GM12864 (cell line): ENCODE measurements around the gene EHMT1.

Source experiments
- DNase-seq: peaks from one replicate; pipeline ENCODE4 v3.0.0-alpha.2; 2011; ENCODE audit warnings: low read depth
- H3K4me3 ChIP-seq: 2 replicates; pipeline ENCODE4 v1.5.1; 2011; ENCODE audit warnings: mild to moderate bottlenecking, low read depth, low read length, control low read depth
- TF ChIP-seq, protein P1 (sequence below): IDR thresholded peaks from 2 replicates; pipeline ENCODE4 v1.5.1; 2011; ENCODE audit warnings: low read depth, mild to moderate bottlenecking, moderate library complexity, low read length, control low read depth, inconsistent platforms; ENCODE audit errors: missing control alignments

EHMT1 gene

DNA sequence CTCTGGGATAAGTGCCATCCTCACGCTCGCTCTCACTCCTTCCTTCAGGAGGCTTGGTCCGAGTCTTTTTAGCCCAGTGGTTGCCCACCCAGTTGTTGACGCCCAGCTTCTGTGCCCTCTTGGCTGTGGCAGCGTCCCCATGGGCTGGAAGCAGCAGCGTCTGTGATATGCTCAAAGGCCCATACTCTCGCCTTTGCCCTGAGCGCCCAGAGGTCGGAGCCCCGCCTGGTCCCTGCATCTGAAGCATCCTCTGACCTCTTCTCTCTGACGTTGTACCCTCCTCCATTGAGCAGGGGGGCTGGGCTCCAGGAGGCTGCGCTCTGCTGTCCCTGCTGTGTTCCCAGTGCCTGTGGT, 180.8 kb downstream of the EHMT1 start:
- TF ChIP-seq, protein P1, sequence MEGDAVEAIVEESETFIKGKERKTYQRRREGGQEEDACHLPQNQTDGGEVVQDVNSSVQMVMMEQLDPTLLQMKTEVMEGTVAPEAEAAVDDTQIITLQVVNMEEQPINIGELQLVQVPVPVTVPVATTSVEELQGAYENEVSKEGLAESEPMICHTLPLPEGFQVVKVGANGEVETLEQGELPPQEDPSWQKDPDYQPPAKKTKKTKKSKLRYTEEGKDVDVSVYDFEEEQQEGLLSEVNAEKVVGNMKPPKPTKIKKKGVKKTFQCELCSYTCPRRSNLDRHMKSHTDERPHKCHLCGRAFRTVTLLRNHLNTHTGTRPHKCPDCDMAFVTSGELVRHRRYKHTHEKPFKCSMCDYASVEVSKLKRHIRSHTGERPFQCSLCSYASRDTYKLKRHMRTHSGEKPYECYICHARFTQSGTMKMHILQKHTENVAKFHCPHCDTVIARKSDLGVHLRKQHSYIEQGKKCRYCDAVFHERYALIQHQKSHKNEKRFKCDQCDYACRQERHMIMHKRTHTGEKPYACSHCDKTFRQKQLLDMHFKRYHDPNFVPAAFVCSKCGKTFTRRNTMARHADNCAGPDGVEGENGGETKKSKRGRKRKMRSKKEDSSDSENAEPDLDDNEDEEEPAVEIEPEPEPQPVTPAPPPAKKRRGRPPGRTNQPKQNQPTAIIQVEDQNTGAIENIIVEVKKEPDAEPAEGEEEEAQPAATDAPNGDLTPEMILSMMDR = no peak
- no peak overlapping the region for H3K4me3 ChIP-seq
- no peak for DNase-seq

DNA sequence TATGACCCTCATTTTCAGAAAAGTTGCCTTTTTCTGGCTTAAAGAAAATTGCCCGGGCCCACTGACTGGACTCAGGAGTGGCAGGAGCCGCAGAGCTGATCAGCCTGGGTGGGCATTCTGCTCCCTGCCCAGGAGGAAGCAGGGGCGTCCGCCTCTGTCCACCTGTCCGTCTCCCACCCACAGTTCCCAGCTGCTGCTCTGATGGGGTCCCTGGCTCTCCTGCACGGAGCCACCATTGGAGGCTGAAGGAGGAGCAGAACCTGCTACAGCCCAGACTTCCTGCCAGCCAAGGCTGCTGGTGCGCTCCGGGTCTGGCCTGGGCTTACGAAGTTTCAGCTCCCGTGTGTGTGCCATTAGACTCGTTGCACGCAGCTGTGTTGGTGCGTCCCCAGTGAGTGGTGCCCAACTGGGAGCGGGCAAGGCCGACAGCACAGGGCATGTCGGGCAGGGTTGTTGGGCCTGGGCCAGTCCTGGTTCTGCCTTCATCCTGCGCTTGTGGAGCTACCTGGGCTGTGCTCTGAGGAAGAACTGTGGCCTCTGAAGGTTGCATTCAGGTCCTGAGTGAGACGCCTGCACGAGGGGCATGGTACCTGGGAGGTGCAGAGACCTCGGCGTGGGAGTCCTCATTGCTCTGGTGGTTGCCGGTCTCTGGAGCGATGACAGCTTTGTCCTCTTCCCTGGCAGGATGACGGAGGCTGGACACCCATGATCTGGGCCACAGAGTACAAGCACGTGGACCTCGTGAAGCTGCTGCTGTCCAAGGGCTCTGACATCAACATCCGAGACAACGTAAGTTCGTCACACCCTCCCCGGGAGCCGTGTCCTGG, 181.6 kb downstream of the EHMT1 start:
- DNase-seq = no peak
- H3K4me3 ChIP-seq = no peak overlapping the region
- TF ChIP-seq, protein P1 = no peak

DNA sequence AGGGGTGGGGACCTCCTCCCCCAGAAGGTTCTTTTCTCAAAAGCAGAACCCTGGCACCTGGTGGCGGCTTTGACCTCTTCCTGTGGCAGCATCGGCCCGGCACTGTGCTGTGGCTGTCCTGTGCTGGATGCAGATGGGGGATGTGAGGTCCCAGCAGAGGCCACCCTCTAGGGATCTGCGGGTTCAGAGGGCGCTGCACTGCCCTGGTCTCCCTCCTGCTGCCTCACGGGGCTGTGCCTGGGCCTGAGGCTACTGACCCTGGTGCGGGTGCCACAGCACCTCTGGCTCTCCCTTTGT, 182.2 kb downstream of the EHMT1 start:
- TF ChIP-seq, protein P1 = no peak
- no peak for DNase-seq
- no peak overlapping the region for H3K4me3 ChIP-seq

DNA sequence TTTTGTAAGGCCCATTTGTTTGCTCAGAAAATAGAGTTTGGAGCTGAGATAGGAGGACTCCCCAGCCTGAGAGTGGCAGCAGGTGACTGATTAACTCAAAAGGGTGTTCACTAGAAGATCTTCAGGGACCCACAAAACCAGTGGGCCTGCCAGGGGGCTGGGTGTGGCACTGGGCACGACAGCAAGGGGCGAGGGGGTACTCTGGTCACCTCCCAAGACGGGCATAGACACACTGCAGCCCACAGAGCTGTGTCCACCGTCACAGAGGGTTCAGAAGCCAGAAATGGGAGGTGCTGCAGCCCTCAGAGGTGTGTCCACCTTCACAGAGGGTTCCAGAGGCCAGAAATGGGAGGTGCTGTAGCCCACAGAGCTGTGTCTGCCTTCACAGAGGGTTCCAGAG, 183.2 kb downstream of the EHMT1 start:
- DNase-seq = no peak
- TF ChIP-seq, protein P1 = no peak
- no peak overlapping the region for H3K4me3 ChIP-seq

DNA sequence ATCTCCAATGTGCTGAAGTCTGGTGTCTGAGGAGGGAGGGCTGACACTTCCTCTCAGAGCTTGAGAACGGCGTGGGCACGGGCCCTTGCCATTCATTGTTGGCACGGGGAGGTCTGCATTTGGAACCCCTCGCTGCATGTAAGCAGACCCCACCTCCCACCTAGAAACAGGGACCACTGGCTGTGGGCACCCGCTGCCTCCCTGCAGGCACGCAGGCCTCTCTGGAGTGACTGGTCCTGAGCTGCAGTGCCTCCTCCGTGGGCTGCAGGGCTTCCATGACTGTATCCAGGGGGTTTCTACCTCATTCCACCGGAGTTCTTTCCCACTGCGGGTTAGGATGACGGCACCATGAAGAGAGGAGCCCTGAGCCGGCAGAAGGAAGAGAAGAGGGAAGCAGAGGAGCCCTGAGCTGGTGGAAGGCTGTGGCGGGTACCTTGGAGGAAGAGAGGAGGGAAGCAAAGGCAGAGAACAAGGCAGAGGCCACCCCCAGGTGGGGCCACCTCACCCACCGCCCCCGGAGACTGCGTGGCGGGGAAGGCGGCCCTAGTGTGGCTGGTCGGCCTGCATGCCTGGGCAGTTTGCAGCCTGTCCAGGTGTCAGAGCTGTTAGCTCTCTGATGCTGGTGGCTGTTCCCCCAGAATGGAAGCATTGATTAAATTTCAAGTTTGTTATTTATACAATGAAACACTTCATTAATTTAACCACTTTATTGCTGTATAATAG, 183.9 kb downstream of the EHMT1 start:
- H3K4me3 ChIP-seq = no peak overlapping the region
- TF ChIP-seq, protein P1 = no peak
- no peak for DNase-seq

DNA sequence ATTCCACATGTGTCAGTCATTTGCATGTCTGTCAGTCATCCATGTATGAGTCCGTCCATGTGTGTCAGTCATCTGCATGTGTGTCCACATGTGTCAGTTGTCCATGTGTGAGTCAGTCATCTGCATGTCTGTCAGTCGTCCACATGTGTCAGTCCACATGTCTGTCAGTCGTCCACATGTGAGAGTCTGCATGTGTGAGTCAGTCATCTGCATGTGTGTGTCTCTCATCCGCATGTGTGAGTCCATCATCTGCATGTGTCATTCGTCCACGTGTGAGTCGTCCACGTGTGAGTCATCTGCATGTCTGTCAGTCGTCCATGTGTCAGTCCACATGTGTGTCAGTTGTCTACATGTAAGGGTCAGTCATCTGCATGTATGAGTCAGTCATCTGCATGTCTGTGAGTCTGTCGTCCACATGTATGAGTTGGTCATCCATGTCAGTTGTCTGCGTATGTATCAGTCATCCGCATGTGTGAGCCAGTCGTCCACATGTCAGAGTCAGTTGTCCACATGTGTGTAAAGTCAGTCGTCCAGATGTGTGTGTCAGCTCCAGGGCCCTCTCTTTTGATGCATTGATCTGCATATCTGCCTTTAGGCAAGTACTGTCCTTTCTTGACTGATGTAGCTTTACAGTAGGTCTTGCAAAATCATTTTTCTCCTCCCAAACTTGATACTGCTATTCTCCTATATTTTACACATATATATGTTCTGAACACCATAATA, 186.3 kb downstream of the EHMT1 start:
- H3K4me3 ChIP-seq = no peak overlapping the region
- no peak for DNase-seq
- TF ChIP-seq, protein P1 = no peak
